COLO668 (cell line): Measurements from ENCODE around the gene FLRT3.

Source experiments
- DNase-seq: peaks from one replicate; lab custom pipeline; 2025; ENCODE audit not compliant: unreplicated experiment; lab: John Stamatoyannopoulos, UW

Gene FLRT3

GRCh38 chr20:14337400-14338171, at the start of gene FLRT3:
FLRT3 (minus strand) TSS chr20:14337612; CDS start chr20:14327506, 10,106 bp downstream.
- peak; percentile 76 for DNase-seq

DNA sequence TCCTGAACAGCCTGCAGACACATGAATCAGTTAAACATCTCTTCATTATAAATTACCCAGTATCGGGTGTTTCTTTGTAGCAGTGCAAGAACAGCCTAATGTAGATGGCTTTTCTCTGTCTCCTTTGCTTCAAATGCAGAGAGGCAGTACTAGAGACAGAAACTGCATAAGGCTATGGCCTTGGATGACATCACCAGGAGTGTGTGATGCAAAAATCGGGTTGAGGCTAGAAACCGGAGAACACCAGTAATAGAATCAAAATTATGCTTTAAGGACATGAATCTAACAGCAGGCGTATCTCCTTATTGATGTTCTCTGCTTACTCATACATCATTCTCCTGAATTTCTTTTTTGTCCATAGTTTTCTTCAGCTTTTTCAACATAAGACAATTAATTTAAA, 49.3 kb upstream of the FLRT3 start:
- no peak for DNase-seq

DNA sequence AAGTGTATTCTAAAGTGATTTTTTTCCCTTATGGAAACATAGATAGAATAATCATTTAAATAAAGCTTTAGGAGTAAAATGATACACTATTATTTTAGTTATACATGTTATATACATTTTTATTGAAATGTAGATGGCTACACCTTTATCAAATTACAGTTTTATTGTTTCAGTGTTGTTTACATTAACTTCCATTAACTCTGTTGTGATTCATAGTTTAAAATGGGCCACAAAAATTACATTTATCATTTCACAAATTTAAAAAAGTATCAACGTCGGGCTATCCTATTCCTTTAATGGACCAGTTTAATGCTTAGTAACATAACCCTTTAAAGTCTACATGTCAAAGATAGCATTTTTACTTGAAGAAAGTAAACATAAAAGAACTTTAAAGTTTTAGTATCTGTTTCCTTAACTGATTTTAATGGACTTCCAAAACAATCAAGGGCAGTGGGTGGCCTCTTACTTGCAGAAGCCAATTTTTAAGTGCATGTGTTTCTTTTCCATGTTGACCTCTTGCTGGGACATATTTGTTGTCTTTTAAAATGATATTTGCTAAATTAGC, 47.8 kb upstream of the FLRT3 start:
- DNase-seq = no peak

- no peak for DNase-seq
These were observed 47.2 kb upstream of the FLRT3 start for GRCh38 chr20:14384416-14385175.

DNA sequence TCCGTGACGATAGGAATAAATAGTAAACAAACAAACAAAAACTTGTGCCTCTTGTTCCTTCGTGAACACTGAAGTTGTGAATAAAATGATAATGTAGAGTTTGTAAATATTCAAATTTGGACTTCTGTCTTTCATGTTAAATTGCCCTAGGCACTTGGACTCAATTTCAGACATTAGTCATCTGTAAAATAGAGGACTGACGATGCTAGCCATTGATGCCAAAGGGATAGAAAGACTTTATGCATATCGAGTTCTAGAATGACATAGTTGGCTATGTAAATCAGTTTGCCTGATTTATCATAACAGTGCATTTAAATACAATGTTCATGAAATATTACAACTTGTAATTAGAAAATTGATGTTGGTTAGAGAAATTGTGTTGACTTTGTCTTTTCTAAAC, 45.9 kb upstream of the FLRT3 start:
- DNase-seq = no peak

DNA sequence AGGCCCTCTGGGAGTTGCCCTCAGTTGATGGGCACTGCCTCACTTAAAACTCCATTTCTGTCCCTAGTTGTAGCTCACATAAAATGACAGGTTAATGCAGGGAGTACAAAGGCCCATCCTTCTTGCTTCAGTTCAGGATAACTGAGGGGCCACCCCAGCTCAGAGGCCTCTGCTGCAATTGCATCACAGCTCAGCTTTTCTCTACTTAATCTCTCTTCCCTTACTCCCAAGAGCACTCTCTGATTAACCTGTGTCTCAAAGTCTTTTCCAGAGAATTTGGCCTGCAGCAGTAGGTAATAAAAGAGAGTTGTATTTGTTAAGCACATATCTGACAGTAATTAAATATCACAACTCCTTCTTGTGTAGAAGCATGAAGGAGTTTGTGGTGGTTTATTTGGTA, 40.9 kb upstream of the FLRT3 start:
- no peak for DNase-seq

DNA sequence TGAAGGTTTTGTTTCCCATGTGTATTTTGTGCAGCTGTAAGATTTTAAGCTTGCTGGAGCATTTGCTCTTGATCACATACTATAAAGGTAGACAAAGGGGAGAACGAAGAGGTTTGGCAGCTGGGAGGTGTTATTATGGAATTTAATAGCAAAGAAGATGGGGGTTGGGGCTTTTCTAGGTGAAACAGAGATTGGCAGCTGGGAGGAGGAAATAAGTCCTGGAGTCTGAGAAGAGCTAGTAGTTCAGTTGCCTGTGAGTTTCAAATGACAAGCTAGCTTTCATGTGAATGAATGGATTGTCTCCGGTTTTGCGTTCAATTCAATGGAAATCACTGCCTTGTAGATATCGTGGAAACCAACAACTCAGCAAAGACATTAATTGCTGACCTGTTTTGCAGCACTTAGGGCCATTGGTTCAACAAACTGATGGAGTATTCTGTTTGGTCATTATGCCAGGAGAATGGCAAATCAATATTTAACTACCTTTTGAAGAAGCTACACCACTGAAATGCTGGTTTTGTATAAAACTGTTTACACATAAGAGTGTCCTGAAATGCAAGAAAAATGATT, 38.1 kb upstream of the FLRT3 start:
- peak; percentile 31 for DNase-seq

GRCh38 chr20:14374196-14374595, 36.8 kb upstream of the FLRT3 start:
- DNase-seq = no peak

- DNase-seq = no peak
These were observed 24.3 kb upstream of the FLRT3 start for GRCh38 chr20:14361509-14362345.

DNA sequence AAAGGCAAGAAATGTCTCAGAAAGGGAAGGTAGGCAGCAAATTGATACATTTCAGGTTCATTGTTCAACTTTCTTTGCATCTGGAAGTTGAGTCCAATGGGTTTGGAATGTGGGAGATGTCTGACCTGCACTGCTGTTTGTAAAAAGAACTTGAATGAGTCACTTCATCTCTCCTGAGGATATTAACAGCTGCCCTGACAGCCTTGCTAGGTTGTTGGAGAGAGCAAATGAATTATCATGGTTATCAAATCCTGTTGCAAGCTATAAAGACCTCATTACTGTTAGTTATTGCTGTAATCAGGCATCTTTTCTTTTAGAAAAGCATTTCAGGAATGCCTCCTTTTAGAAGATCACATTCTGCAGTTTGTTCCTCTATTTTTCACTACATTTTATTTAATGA, 23.0 kb upstream of the FLRT3 start:
- no peak for DNase-seq

DNA sequence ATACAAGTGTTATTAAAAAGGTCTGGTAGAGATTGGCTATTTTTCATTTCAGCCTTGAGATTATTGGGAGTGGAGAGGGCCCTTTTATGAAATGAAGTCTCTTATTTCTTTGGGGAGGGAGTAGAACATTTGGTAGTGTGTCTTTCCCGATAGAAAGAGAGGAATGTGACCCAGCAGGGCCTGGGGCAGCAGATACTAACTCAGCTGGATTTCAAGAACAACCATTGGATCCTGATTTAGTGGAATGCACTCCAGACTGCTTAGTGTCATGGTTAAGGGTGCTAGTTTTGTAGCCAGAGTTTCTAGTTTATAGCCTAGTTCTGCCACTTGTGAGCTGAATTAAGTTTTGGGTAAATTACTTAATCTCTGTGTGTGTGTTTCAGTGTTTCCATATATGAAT, 18.4 kb upstream of the FLRT3 start:
- no peak for DNase-seq

GRCh38 chr20:14344746-14345145, 7.3 kb upstream of the FLRT3 start:
- DNase-seq = no peak

DNA sequence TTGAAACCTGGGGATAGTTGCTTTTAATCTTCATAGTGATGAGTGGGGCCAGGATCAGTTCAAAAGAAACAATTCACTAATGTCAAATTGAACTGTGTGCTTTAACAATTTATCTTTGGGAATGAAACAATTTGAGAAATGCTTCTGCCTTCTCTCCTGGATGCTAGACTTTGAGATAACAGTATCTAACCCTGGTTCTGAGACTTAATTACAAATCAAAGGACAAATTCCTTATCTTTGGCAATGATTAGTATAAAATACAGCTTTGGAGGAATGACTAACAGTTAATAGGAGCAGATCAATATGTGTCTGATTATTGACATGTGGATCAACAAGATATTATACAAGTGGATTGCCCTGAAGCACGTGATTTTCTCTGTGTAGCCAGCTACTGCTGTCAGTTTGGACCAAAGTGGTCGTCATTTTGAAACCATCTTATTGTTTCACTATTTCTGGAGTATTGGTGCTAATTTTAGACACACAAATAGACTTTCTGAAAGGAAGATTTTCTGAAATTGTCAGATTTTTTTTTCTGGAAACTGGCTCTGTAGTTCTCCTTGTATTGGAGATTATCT, 6.2 kb upstream of the FLRT3 start:
- no peak for DNase-seq

GRCh38 chr20:14342918-14343317, 5.5 kb upstream of the FLRT3 start:
- DNase-seq = no peak

- DNase-seq = no peak
These were observed 4.4 kb upstream of the FLRT3 start for GRCh38 chr20:14341801-14342200.

DNA sequence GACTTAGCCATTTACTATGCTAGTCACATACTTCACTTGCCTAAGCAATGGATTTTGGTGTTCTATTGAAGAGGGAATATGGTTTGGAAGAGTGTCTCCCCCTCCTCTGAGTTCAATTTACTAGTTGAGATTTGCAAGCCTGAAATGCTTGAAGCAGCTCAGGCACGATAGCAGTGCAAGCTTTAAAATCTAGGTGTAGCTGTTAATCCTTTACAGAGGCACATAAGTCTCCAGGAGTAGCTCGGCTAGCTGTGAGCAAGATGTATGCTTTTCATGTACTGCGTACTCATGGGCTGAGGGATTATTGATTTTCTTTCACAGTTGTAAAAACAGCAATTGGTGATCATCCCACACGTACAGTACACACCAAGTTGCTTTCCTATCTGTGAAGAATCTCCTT, 726 bp downstream of the FLRT3 start:
- DNase-seq = peak; percentile 37

DNA sequence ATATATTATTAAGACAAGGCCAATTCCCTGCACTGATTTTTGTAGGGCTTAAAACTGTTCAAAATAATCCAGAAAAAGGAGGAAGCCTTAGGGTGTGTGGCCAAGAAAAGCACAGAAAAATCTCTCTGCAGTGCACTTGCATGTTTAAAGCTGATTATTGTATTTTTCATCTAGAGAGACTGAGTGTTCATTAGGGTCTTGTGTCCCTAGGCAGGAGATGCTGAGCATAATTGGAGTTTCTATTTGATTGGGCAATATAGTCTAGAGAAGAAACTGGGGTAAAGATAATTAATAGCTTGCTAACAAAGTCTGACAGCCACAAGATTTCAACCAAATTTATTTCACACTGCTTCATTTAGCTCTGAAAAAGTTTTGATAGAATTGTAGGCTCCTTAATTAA, 2.4 kb downstream of the FLRT3 start:
- no peak for DNase-seq

- peak; percentile 55 for DNase-seq
These were observed 3.0 kb downstream of the FLRT3 start for GRCh38 chr20:14334306-14334930.

DNA sequence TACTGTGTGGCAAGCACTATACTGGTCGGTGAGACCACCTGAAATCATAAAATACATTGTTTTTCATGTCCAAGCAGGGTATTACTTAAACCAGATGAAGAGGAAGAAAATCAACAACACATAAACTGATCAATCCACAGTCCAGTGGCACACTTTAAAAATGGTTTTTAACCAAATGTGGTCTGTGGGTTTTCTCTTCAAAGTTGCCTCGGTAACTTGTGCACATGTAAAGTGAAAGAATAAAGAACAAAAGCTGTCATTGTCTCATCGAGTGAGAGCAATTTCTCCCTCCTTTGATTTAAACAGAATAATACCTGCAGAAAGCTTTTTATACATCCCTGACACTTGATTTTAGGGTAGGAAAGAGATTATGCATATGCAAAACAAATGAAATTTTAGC, 3.7 kb downstream of the FLRT3 start:
- no peak for DNase-seq

GRCh38 chr20:14332866-14333265, 4.5 kb downstream of the FLRT3 start:
- DNase-seq = no peak
